NCI-H748 (cell line): ENCODE measurements around the gene DHRS7B.
"Not testable (repeated sequence)": the region's sequence is repeated elsewhere in the genome, so short reads cannot be mapped to it uniquely, and the experiment has no call there.

Experiments used
- DNase-seq: peaks from one replicate; lab custom pipeline; 2025; ENCODE audit not compliant: unreplicated experiment; lab: John Stamatoyannopoulos, UW

DHRS7B gene

DNA sequence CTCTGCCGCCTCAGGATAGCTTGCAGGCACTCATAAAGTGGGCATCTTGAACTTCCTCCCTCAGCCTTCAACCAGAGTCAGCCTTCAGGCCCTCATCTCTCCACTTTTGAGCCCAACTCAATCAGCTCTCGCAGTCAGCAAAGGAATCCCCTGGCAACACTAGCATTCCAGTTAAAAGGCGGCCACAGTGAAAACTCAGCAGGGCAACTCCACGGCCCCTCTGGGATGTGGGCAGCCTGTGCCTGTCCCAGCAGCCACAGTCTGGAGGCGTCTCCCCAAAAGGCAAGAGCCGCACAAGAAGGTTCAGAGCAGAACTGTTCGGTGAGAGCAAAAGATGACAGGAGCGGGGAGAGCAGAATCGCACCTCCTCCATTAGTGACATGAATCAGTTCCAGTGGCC is 78.2 kb downstream of the DHRS7B start:
- no peak for DNase-seq

DNA sequence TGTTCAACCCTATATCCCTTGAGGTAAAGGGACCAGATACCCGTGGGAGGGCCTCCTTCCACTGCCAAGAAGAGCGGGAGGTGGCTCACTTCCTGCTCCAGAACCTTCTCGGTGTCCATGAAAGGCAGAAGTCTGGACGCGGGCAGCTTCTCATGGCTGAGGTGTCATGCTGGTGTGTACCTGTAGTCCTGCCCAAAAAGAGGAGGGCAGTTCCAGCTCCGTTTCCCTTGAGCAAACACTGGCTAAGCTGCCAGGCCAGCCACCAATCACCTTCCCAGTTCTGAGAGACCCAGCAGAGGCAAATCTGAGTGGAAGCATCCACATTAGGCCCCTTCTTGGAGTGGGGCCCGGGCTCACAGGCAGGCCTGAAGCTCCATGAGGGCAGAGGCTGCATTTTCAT is 81.6 kb downstream of the DHRS7B start:
- DNase-seq: no peak

DNA sequence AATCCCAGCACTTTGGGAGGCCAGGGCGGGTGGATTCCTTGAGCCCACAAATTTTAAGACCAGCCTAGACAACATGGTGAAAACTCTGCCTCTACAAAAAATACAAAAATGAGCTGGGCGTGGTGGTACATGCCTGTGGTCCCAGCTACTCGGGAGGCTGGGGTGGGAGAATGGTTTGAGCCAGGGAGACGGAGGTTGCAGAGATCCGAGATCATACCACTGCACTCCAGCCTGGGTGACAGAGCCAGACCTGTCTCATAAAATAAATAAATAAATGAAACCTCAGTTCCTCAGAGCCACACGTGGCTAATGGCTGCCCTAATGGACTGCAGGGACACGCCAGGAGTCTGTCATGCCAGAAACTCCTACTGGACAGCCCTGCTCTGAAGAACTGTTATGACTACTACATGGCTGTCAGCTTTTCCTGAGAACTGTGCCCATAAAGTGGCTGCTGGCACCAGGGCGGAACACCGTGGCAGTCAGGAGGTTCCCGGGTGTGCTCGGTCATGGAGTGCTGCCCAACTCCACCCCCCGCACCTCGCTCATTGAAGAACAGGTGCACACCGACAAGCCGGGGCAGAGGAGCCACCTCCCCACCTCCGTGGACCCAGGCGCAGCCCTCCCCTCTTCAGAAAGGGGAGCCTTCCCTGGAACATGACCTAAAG is 82.9 kb downstream of the DHRS7B start:
- no peak for DNase-seq

DNA sequence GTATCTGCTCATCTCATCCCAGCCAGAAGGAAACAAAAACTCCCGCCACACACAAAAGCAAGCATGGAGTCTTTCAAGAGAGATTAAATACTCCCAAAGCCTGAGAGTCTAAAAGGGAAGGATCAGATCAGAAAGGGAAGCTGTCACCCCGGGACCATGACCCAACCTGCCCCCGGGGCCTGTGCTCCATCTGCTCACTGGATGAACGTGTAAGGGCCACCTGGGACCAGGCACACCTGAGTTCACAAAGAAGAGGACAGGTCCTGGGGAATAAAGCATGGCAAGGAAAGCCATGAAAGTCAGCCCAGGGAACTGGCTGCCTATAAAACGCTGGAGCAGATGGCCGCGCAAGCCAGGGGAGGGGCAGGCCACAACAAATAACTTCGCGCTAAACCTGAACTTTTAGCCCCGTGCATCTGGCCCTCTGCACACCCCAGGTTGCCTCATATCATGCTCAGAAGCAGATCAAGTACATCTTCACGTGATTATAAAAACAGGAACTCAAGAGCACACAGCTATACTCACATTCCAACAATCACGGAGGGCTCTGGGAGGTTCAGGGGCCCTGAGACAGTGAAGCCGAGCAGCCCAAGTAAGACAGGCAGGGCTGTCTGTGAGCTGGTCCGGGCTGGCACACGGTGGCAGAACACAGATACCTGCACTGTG is 83.8 kb downstream of the DHRS7B start:
- no peak for DNase-seq

DNA sequence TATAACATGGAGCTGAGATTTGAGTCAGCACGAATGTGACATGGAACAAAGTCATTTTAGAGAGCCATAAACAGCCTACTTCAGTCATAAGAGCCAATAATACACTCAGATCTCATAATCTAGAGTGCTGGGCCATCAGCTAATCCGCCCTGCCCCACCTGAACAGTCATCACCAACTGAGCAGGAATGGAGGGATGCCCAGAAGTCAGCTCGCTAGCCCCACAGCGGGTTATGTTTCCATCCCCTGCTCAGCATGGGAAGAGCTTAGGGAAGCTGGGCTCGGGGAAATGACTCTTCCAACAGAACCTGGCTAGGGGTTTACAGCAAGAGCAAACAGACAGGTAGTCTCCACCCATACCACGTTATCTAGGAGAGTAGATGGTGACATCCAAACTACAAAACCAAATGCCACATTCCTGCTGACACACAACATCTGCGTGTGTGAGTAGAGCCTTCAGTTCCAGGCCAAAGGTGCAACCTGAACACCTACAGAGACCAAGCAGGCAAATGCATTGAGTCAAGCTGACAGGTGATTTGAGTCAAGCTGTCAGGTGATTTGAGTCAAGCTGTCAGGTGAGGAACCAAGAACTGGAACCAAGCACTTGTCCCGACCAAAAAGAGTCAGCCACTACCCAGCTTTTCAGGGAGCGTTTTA is 85.2 kb downstream of the DHRS7B start:
- no peak for DNase-seq

GRCh38 chr17:21212826-21213637 is 86.3 kb downstream of the DHRS7B start:
- no peak for DNase-seq

DNA sequence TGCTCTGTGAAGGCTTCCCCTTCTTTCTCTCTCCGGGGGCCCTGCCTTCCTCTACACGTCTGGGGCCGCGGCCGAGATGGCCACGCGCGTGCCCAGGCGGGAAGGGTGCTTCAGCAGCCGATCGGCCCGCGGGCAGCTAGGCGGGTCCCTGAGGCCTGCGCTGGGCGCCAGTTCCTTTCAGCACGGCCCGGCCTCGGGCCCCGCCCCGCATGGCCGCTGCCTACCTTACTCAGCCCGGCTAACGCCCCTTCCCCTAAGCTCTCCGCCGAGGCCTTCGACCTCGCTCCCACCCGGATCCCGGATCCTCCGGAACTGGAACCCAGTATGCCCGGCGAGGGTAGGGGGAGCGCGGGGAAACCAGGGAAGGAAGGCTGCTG is 86.9 kb downstream of the DHRS7B start:
- DNase-seq: peak; percentile 84

DNA sequence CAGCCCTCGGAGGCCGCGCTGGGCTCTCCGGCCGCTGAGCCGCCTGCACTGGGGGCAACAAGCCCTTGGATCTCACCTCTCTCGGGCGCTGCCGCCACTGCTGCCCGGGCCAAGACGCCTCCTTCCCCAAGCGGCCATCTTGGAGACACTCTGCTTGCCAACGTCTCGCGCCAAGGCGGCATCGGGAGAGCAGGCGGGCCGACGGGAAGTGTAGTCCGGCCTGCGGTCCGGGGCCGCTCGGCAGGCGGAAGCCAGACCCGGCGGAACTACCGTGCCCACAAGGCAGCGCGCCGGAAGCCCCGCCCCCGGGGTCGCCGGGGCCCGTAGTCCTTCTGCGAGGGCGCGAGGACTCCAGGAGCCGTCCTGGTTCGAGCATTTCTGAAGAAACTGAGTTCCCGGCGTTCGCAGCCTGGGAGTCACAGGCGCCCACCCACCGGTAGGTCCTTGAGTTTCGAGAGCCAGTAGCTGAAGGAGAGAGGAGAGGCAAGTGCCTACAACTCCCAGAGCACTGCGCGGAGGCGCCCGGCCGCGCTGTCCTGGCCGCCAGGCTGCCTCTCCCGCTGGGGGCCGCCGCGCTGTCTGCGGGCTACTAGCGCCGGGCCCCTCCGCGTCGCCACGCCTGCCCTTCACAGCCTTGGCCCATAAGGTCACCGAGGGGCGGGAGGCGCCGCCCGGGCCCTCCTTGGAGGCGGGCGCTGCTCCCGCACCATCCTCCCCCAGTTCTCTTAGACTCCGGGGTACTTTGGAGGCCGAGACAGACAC is 87.4 kb downstream of the DHRS7B start, which contains the start of gene TMEM11:
TSS of gene TMEM11 (minus strand) at position 147 of the 762 bp plus-strand sequence. CDS start at position 138, 9 bp downstream.
- DNase-seq: peak; percentile 98

DNA sequence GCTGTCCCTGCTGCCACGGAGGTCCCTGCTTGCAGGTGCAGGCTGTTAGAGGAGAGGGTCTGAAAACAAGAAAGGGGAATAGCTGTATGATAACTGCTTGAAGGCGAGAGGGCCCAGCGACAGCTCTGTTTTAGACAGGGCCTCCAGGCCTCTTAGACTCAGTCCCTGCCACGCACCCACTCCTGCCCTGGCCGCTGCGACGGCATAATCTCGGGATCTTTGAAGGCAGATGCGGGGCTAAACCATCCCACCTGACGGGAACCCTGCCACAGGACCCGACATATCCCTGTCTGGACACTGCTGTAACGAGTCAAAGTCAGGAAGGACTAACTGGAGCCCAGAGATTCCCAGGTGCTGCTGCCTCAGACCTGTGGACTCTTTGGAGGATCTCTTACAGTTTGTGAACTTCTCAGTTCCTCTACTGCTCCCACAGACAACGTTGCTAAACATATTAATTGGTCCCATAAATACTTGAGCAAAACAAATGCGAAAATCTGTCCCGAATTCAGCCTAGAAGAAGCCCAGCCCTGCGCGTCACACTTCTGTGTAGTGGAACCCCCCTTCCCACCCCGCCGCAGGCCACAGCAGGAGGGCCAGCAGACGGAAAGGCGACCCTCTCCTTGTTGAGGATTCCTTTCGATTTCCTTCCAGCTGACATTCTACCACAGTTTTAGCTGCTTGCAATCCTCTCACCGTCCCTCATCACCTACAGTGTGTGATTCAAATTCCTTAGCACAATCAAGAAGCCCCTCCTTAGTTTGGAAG is 88.2 kb downstream of the DHRS7B start:
- no peak for DNase-seq

DNA sequence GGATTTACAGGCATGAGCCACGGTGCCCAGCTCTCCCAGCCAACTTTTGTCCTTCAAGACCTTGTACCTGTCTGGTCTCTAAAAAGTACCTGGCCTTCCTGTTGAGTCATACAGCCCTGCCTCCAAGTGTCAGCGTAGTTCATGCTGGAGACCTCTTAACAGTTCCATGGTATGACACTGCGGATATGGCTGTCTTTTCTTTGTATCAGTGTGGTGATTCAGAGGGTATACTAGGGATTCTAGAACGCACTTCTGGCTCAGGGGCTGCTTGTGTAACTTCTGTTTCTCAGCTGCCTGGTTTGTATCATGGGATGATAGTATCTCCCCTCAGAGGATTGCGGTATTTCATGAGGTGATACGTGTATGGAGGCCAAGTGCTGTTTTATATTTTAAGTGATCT is 89.2 kb downstream of the DHRS7B start:
- DNase-seq: no peak

DNA sequence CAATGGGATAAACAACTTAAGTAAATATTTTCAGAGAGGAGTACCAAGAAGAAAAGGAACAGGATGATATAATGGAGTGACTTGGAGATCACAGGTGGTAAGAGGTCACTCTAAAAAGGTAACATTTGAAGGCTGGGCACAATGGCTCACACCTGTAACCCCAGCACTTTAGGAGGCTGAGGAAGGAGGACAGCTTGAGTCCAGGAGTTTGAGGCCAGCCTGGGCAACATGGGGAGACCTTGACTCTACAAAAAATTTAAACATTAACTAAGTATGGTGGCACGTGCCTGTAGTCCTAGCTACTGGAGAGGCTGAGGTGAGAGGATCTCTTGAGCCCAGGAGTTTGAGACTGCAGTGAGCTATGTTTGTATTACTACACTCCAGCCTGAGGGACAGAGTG is 90.6 kb downstream of the DHRS7B start:
- no peak for DNase-seq

GRCh38 chr17:21218101-21218500 is 91.3 kb downstream of the DHRS7B start:
- DNase-seq: no peak

DNA sequence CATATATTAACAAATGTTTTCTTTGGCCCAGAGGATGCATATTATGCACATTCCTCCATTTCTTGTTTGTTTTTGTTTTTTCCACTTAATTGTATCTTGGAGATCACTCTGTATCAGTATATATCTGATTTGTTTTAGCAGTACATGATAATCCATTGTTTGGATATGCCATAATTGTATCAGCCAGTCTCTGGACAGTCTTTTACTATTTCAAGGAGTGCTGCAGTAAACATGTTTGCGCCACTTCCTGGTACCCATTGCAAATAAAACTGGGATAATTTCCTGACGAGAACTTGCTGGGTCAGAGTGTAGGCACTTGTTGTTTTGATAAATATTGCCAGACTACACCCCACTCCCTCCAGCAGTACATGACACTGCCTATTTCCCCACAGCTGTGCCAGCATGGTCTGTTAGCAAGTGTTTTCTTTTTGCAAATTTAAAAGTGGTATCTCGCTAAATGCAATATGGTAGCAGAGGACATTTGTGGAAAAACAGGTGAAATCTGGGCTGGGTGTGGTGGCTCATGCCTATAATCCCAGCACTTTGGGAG is 92.1 kb downstream of the DHRS7B start:
- DNase-seq: no peak

DNA sequence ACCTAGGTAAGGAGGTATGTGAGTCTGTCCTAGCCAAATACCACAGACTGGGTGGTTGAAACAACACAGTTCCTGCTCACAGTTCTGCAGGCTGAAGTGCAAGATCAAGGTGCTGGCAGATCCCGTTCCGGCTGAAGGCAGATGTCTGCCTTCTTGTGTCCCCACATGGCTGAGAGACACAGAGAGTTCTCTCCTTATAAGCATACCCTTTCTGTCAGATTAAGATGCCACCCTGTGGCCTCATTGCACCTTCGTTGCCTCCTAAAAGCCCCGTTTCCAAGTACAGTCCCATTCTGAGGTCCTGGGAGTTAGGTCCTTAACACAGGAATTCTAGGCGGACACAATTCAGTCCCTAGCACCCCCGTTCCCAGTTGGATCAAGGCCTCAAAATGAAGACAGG is 96.3 kb downstream of the DHRS7B start:
- DNase-seq: no peak

DNA sequence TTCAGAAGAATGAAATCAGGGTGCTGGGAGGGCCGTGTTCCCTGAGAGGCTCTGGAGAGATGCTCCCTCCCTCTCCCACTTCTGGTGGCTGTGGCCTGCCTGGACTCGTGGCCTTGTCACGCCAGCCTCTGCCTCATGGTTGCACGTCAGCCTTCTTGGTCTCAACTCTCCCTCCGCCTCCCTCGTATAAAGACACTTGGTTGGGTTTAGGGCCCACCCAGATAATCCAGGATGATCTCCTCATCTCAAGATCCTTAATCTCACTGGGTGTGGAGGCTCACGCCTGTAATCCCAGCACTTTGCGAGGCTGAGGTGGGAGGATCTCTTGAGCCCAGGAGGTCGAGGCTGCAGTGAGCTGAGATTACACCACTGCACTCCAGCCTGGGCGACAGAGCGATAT is 100.5 kb downstream of the DHRS7B start:
- not testable (repeated sequence) for DNase-seq

- no peak for DNase-seq
Measured at GRCh38 chr17:21228111-21228510, 101.3 kb downstream of the DHRS7B start.

DNA sequence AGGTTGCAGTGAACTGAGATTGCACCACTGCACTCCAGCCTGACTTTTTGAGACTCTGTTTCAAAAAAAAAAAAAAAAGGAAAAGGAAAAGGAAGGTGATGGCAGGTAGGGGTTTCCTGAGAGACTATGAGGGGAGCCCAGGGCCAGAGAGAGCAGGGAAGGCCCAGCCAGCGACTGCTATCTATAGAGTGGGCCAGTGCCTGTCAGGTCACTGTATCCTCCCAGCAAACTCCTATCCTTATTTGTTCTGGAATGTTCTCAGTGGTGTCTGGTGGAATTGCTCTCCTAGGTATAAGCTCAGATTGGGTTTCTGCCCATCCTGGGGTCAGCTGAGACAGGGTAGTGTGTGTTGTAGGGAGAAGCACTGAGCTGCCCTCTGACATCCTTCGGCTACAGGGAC is 102.1 kb downstream of the DHRS7B start:
- DNase-seq: no peak

GRCh38 chr17:21231533-21231932 is 104.8 kb downstream of the DHRS7B start:
- no peak for DNase-seq

- no peak for DNase-seq
Measured at GRCh38 chr17:21232033-21232749, 105.4 kb downstream of the DHRS7B start.
